Hepatocyte (in vitro differentiated cells): Measurements from ENCODE around the gene PTPN14.

ENCODE experiments used
- EZH2 ChIP-seq: fragments of 200-600 bp; sonication (generic); IDR thresholded peaks from 2 replicates; pipeline ENCODE4 v1.6.1; 2016; ENCODE audit warnings: antibody characterized with exemption, mild to moderate bottlenecking, borderline replicate concordance
- EZH2phosphoT487 ChIP-seq: fragments of 200-600 bp; sonication (generic); IDR thresholded peaks from one replicate; pipeline ENCODE4 v1.6.1; 2018; ENCODE audit warnings: antibody characterized with exemption, mild to moderate bottlenecking, low read depth, moderate library complexity; ENCODE audit not compliant: unreplicated experiment, severe bottlenecking
- TF ChIP-seq, protein P1 (sequence below): fragments of 200-600 bp; sonication (generic); IDR thresholded peaks from 2 replicates; pipeline ENCODE4 v1.5.1; 2016; ENCODE audit warnings: antibody characterized with exemption, mild to moderate bottlenecking; ENCODE audit not compliant: poor library complexity

DNA sequence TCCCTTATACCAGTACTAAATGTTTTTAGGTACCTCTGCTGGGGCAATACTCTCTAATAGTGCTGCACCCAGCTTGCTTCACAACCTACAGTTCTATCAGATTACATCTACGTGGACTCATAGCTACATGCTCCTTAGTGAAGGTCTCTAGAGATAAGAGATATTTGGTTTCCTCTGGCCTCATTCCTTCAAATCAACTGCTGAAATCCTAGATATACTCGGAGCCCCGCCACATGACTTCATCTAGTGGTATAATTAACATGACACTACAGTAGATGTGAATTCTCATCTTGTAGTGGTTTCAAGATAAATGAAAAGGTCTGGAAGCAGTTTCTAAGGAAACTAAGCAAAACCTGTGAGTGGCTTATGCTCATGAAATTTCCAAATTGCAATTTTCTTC is 155.1 kb downstream of the PTPN14 start:
- TF ChIP-seq EZH2 (no peak), EZH2phosphoT487 (no peak)
- TF ChIP-seq, protein P1, sequence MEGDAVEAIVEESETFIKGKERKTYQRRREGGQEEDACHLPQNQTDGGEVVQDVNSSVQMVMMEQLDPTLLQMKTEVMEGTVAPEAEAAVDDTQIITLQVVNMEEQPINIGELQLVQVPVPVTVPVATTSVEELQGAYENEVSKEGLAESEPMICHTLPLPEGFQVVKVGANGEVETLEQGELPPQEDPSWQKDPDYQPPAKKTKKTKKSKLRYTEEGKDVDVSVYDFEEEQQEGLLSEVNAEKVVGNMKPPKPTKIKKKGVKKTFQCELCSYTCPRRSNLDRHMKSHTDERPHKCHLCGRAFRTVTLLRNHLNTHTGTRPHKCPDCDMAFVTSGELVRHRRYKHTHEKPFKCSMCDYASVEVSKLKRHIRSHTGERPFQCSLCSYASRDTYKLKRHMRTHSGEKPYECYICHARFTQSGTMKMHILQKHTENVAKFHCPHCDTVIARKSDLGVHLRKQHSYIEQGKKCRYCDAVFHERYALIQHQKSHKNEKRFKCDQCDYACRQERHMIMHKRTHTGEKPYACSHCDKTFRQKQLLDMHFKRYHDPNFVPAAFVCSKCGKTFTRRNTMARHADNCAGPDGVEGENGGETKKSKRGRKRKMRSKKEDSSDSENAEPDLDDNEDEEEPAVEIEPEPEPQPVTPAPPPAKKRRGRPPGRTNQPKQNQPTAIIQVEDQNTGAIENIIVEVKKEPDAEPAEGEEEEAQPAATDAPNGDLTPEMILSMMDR = no peak
